NCI-H2227 (cell line): Measurements from ENCODE around the gene ADCY2.

Experiments
- DNase-seq: peaks from one replicate; lab custom pipeline; 2025; ENCODE audit not compliant: unreplicated experiment; lab: John Stamatoyannopoulos, UW

Gene ADCY2

GRCh38 chr5:7395947-7396712 lies at the start of gene ADCY2:
Gene ADCY2 (plus strand): TSS chr5:7396138. CDS start chr5:7396297, 159 bp downstream.
- no peak for DNase-seq

- no peak for DNase-seq
Observed at GRCh38 chr5:7347377-7347776, 48.6 kb upstream of the ADCY2 start.

- no peak for DNase-seq
Observed at GRCh38 chr5:7348168-7348854, 47.6 kb upstream of the ADCY2 start.

GRCh38 chr5:7361593-7361992 lies 34.3 kb upstream of the ADCY2 start:
- DNase-seq, result no peak

- no peak for DNase-seq
Observed at GRCh38 chr5:7363067-7363677, 32.8 kb upstream of the ADCY2 start.

- no peak for DNase-seq
Observed at GRCh38 chr5:7364226-7364875, 31.6 kb upstream of the ADCY2 start.

- no peak for DNase-seq
Observed at GRCh38 chr5:7367780-7368179, 28.2 kb upstream of the ADCY2 start.

- DNase-seq, result no peak
Observed at GRCh38 chr5:7372399-7372798, 23.5 kb upstream of the ADCY2 start.

- no peak for DNase-seq
Observed at GRCh38 chr5:7374186-7374585, 21.8 kb upstream of the ADCY2 start.

GRCh38 chr5:7375457-7375856 lies 20.5 kb upstream of the ADCY2 start:
- DNase-seq, result no peak

GRCh38 chr5:7376871-7377270 lies 19.1 kb upstream of the ADCY2 start:
- DNase-seq, result no peak

- no peak for DNase-seq
Observed at GRCh38 chr5:7377761-7378160, 18.2 kb upstream of the ADCY2 start.

- no peak for DNase-seq
Observed at GRCh38 chr5:7382588-7382987, 13.3 kb upstream of the ADCY2 start.

- no peak for DNase-seq
Observed at GRCh38 chr5:7385681-7386080, 10.3 kb upstream of the ADCY2 start.

GRCh38 chr5:7388553-7388952 lies 7.4 kb upstream of the ADCY2 start:
- DNase-seq, result no peak

GRCh38 chr5:7391215-7391614 lies 4.7 kb upstream of the ADCY2 start:
- DNase-seq, result peak; percentile 10

GRCh38 chr5:7391814-7392692 lies 3.9 kb upstream of the ADCY2 start:
- DNase-seq, result peak; percentile 17

- no peak for DNase-seq
Observed at GRCh38 chr5:7392693-7393024, 3.3 kb upstream of the ADCY2 start.

GRCh38 chr5:7393921-7394799 lies 1.8 kb upstream of the ADCY2 start:
- no peak for DNase-seq

- no peak for DNase-seq
Observed at GRCh38 chr5:7394889-7395431, 978 bp upstream of the ADCY2 start.
